Suprapubic skin (tissue), 3 donors: ENCODE data around the gene XXYLT1.

Experiments used
- POLR2AphosphoS5 ChIP-seq, 3 donors: sonication (generic); formaldehyde crosslinking; IDR thresholded peaks; one replicate each; pipeline ENCODE4 v1.6.1; 2017; ENCODE audit warnings: antibody characterized with exemption in 3 of 3
- TF ChIP-seq, protein P1 (sequence below), 2 donors: fragments of 200-600 bp in 1 of 2; fragments of 450-650 bp in 1 of 2; sonication (generic) in 1 of 2; IDR thresholded peaks; one replicate each; pipeline ENCODE4 v1.5.1; 2016 to 2019; ENCODE audit warnings: antibody characterized with exemption in 2 of 2, mild to moderate bottlenecking in 1 of 2, moderate library complexity in 1 of 2

DNA sequence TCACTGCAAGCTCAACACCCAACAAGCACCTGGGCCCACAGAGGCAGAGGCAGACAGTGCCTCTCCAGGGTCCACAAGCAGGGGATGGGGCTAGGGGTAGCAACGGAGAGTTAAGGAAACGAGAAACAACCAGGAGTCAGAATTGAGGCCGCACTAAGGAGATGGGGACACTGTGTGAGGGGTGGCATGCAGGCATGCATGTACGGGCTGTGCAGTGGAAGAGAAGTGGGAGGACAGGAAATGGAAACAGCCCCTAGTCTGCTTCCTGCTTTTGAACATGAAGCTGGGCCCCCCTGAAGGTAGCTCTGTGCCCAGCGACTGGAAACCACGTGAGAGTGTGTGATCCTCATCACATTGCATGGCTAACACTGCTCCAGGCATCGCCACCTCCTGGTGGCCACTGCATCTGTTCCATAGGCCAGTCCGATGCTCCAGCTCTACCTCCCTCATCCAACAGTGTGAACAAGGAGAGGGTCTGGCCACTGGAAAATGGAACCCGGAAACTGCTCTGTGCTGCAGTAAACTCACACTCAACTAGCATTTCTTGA is 44.0 kb downstream of the XXYLT1 start:
- TF ChIP-seq, protein P1, sequence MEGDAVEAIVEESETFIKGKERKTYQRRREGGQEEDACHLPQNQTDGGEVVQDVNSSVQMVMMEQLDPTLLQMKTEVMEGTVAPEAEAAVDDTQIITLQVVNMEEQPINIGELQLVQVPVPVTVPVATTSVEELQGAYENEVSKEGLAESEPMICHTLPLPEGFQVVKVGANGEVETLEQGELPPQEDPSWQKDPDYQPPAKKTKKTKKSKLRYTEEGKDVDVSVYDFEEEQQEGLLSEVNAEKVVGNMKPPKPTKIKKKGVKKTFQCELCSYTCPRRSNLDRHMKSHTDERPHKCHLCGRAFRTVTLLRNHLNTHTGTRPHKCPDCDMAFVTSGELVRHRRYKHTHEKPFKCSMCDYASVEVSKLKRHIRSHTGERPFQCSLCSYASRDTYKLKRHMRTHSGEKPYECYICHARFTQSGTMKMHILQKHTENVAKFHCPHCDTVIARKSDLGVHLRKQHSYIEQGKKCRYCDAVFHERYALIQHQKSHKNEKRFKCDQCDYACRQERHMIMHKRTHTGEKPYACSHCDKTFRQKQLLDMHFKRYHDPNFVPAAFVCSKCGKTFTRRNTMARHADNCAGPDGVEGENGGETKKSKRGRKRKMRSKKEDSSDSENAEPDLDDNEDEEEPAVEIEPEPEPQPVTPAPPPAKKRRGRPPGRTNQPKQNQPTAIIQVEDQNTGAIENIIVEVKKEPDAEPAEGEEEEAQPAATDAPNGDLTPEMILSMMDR (IDR thresholded peaks at IDR 0.05): no peak
- no peak for TF ChIP-seq POLR2AphosphoS5 (IDR thresholded peaks at IDR 0.05)
